ENCODE results near the gene NOL4L.

Gene NOL4L

GRCh38 chr20:32582659-32583580 is 2.2 kb downstream of the NOL4L start:
- Histone ChIP-seq H3K27me3 (ENCODE audit: insufficient read depth, poor library complexity, severe bottlenecking) (peaks cover 16% of the 10 kb centered on the region), H3K4me3 (replicated peaks; ENCODE audit: insufficient read depth, low read length) (peak overlapping the region; percentile 75), H3K27ac (replicated peaks) (no peak overlapping the region)
- DNase-seq (ENCODE audit: low read depth in 1 of 2, low spot score in 1 of 2): peak; percentile 35 to 38
- TF ChIP-seq REST (IDR thresholded peaks at IDR 0.05; ENCODE audit: insufficient replicate concordance, low read depth) (no peak), GABPA (IDR thresholded peaks at IDR 0.05; ENCODE audit: low read depth) (no peak), SPI1 (IDR thresholded peaks at IDR 0.05; ENCODE audit: borderline replicate concordance, low read depth) (no peak), CTCF (IDR thresholded peaks at IDR 0.05; ENCODE audit: insufficient read depth, low read length) (no peak), POLR2AphosphoS5 (IDR thresholded peaks at IDR 0.05; ENCODE audit: low read depth) (no peak)

GRCh38 chr20:32581839-32582658 is 3.1 kb downstream of the NOL4L start:
- no peak for TF ChIP-seq REST (IDR thresholded peaks at IDR 0.05; ENCODE audit: insufficient replicate concordance, low read depth)
- TF ChIP-seq POLR2AphosphoS5 (IDR thresholded peaks at IDR 0.05; ENCODE audit: low read depth): no peak
- no peak for TF ChIP-seq GABPA (IDR thresholded peaks at IDR 0.05; ENCODE audit: low read depth)
- no peak for TF ChIP-seq CTCF (IDR thresholded peaks at IDR 0.05; ENCODE audit: insufficient read depth, low read length)
- TF ChIP-seq SPI1 (IDR thresholded peaks at IDR 0.05; ENCODE audit: borderline replicate concordance, low read depth): no peak
- Histone ChIP-seq H3K27me3 (ENCODE audit: insufficient read depth, poor library complexity, severe bottlenecking) (peaks cover 13% of the 10 kb centered on the region), H3K27ac (replicated peaks) (peak overlapping the region; percentile 42), H3K4me3 (replicated peaks; ENCODE audit: insufficient read depth, low read length) (no peak overlapping the region)
- no peak for DNase-seq (ENCODE audit: low read depth in 1 of 2, low spot score in 1 of 2)

- TF ChIP-seq SPI1 (IDR thresholded peaks at IDR 0.05; ENCODE audit: borderline replicate concordance, low read depth) (no peak), GABPA (IDR thresholded peaks at IDR 0.05; ENCODE audit: low read depth) (no peak), POLR2AphosphoS5 (IDR thresholded peaks at IDR 0.05; ENCODE audit: low read depth) (peak; percentile 57; the same call in 1 of the 2 replicates)
- peaks cover 6% of the 10 kb centered on the region for H3K27me3 ChIP-seq (ENCODE audit: insufficient read depth, poor library complexity, severe bottlenecking)
- peak; percentile 55 to 63 for DNase-seq (ENCODE audit: low read depth in 1 of 2, low spot score in 1 of 2)
- H3K27ac ChIP-seq (replicated peaks): peak overlapping the region; percentile 42
- H3K4me3 ChIP-seq (replicated peaks; ENCODE audit: insufficient read depth, low read length): no peak overlapping the region
Measured at GRCh38 chr20:32580970-32581838, 3.9 kb downstream of the NOL4L start.

All from HL-60 (cell line).